ENCODE measurements around the gene USP21. TPM values are rescaled to one million over a fixed set of nuclear protein-coding genes. Genes with fewer than 3 reads are reported as not detected.

The USP21 gene
- total and polyA plus RNA-seq, 9 of the 15 experiments (the other 6 are each of a cell fraction or from before 2014, with no cell fraction given): 4.9 to 52.4 (median 21.6) TPM

- TF ChIP-seq SRSF3 (IDR thresholded peaks at IDR 0.05; ENCODE audit: insufficient read depth, low read length) (0 out of 2 replicates have a peak, but pooled peaks have one; percentile 55), ERF (CRISPR knock-in tag; IDR thresholded peaks at IDR 0.05) (no peak), PHF21A (IDR thresholded peaks at IDR 0.05; ENCODE audit: borderline replicate concordance, low read depth) (peak; percentile 56; the same call in 1 of the 2 replicates), U2AF2 (optimal IDR thresholded peaks at IDR 0.05; ENCODE audit: low read depth, low read length) (no peak), ZBTB7A (IDR thresholded peaks at IDR 0.05; ENCODE audit: borderline replicate concordance, control insufficient read depth, low read depth, low read length) (peak; percentile 79; the same call in 1 of the 2 replicates), RAD21 (CRISPR knock-in tag; conservative IDR thresholded peaks at IDR 0.05 in 1 of 2, IDR thresholded peaks at IDR 0.05 in 1 of 2) (no peak), E2F8 (IDR thresholded peaks at IDR 0.05; ENCODE audit: low read depth, partially characterized antibody) (peak; percentile 24), NR2F6 (CRISPR knock-in tag; IDR thresholded peaks at IDR 0.05) (no peak), E2F3 (CRISPR knock-in tag; IDR thresholded peaks at IDR 0.05) (no peak), KDM1A (IDR thresholded peaks at IDR 0.05) (peak; percentile 11 to 16; a peak in 1 of 4 replicates), SMAD3 (CRISPR knock-in tag; conservative IDR thresholded peaks at IDR 0.05) (no peak), SUPT5H (IDR thresholded peaks at IDR 0.05) (peak; percentile 23), CHD1 (IDR thresholded peaks at IDR 0.05; ENCODE audit: low read length) (no peak), BRD9 (IDR thresholded peaks at IDR 0.05; ENCODE audit: low read depth, partially characterized antibody) (peak; percentile 53), ZNF583 (CRISPR knock-in tag; IDR thresholded peaks at IDR 0.05) (no peak), ARHGAP35 (IDR thresholded peaks at IDR 0.05; ENCODE audit: partially characterized antibody) (peak; percentile 66), ZNF445 (CRISPR knock-in tag; IDR thresholded peaks at IDR 0.05; ENCODE audit: low read depth) (no peak), FOXK2 (conservative IDR thresholded peaks at IDR 0.05 in 1 of 2, IDR thresholded peaks at IDR 0.05 in 1 of 2; ENCODE audit: low read depth in 2 of 2) (peak in 1 of 2 experiments; percentile 55; a peak in 1 of 4 replicates), ZNF551 (CRISPR knock-in tag; IDR thresholded peaks at IDR 0.05) (no peak), HLTF (IDR thresholded peaks at IDR 0.05) (peak; percentile 88; the same call in 1 of the 2 replicates), ELF4 (CRISPR knock-in tag; IDR thresholded peaks at IDR 0.05) (peak; percentile 79; the same call in 1 of the 2 replicates), NCOA1 (IDR thresholded peaks at IDR 0.05; ENCODE audit: low read depth) (0 out of 2 replicates have a peak, but pooled peaks have one; percentile 15), HMBOX1 (IDR thresholded peaks at IDR 0.05) (no peak), KLF13 (tag; IDR thresholded peaks at IDR 0.05; ENCODE audit: borderline replicate concordance, low read depth) (no peak), ARID2 (IDR thresholded peaks at IDR 0.05) (0 out of 2 replicates have a peak, but pooled peaks have one; percentile 19), MTA2 (IDR thresholded peaks at IDR 0.05; ENCODE audit: low read depth) (peak; percentile 38; the same call in 1 of the 2 replicates), GTF2A2 (tag; IDR thresholded peaks at IDR 0.05) (0 out of 2 replicates have a peak, but pooled peaks have one; percentile 22)
These were observed 27.5 kb upstream of the USP21 start (continued) for GRCh38 chr1:161131523-161132409.
